ENCODE data around the gene METAP2.
"Not testable (repeated sequence)": the region's sequence is repeated elsewhere in the genome, so short reads cannot be mapped to it uniquely, and the experiment has no call there.

The METAP2 gene

GRCh38 chr12:95473884-95474659 is at the start of gene METAP2:
Gene METAP2, plus strand, starts transcription at chr12:95474152. Its CDS starts 28 bp downstream, at chr12:95474180.
- DNase-seq, result peak; percentile 91 to 93

- DNase-seq, result no peak
Observed at GRCh38 chr12:95424271-95424994, 49.5 kb upstream of the METAP2 start.

GRCh38 chr12:95429172-95429510 is 44.8 kb upstream of the METAP2 start:
- DNase-seq, result no peak

GRCh38 chr12:95431120-95431519 is 42.8 kb upstream of the METAP2 start:
- no peak for DNase-seq

GRCh38 chr12:95435355-95435754 is 38.6 kb upstream of the METAP2 start:
- DNase-seq, result no peak

- no peak for DNase-seq
Observed at GRCh38 chr12:95437565-95437964, 36.4 kb upstream of the METAP2 start.

GRCh38 chr12:95439461-95440230 is 34.3 kb upstream of the METAP2 start:
- DNase-seq, result no peak

- DNase-seq, result no peak
Observed at GRCh38 chr12:95440401-95440800, 33.6 kb upstream of the METAP2 start.

- no peak for DNase-seq
Observed at GRCh38 chr12:95443459-95443858, 30.5 kb upstream of the METAP2 start.

GRCh38 chr12:95445099-95445498 is 28.9 kb upstream of the METAP2 start:
- not testable (repeated sequence) for DNase-seq

- no peak for DNase-seq
Observed at GRCh38 chr12:95445884-95446505, 28.0 kb upstream of the METAP2 start.

GRCh38 chr12:95446506-95446900 is 27.4 kb upstream of the METAP2 start:
- no peak for DNase-seq

GRCh38 chr12:95449656-95450055 is 24.3 kb upstream of the METAP2 start:
- not testable (repeated sequence) for DNase-seq

GRCh38 chr12:95452501-95452900 is 21.5 kb upstream of the METAP2 start:
- DNase-seq, result not testable (repeated sequence)

GRCh38 chr12:95453881-95454280 is 20.1 kb upstream of the METAP2 start:
- not testable (repeated sequence) for DNase-seq

- not testable (repeated sequence) for DNase-seq
Observed at GRCh38 chr12:95454780-95455215, 19.2 kb upstream of the METAP2 start.

GRCh38 chr12:95457605-95458004 is 16.3 kb upstream of the METAP2 start:
- DNase-seq, result not testable (repeated sequence)

- DNase-seq, result no peak
Observed at GRCh38 chr12:95458761-95459160, 15.2 kb upstream of the METAP2 start.

- no peak for DNase-seq
Observed at GRCh38 chr12:95459310-95459709, 14.6 kb upstream of the METAP2 start.

- no peak for DNase-seq
Observed at GRCh38 chr12:95460105-95460504, 13.8 kb upstream of the METAP2 start.

- no peak for DNase-seq
Observed at GRCh38 chr12:95460896-95461295, 13.1 kb upstream of the METAP2 start.

- DNase-seq, result no peak
Observed at GRCh38 chr12:95462081-95462480, 11.9 kb upstream of the METAP2 start.

- no peak for DNase-seq
Observed at GRCh38 chr12:95462551-95462950, 11.4 kb upstream of the METAP2 start.
